GM12864 (cell line): ENCODE data around the gene ATP6V0E1.

Experiments
- DNase-seq: peaks from one replicate; pipeline ENCODE4 v3.0.0-alpha.2; 2011; ENCODE audit warnings: low read depth
- H3K4me3 ChIP-seq: 2 replicates; pipeline ENCODE4 v1.5.1; 2011; ENCODE audit warnings: mild to moderate bottlenecking, low read depth, low read length, control low read depth
- TF ChIP-seq, protein P1 (sequence below): IDR thresholded peaks from 2 replicates; pipeline ENCODE4 v1.5.1; 2011; ENCODE audit warnings: low read depth, mild to moderate bottlenecking, moderate library complexity, low read length, control low read depth, inconsistent platforms; ENCODE audit errors: missing control alignments

ATP6V0E1 gene

DNA sequence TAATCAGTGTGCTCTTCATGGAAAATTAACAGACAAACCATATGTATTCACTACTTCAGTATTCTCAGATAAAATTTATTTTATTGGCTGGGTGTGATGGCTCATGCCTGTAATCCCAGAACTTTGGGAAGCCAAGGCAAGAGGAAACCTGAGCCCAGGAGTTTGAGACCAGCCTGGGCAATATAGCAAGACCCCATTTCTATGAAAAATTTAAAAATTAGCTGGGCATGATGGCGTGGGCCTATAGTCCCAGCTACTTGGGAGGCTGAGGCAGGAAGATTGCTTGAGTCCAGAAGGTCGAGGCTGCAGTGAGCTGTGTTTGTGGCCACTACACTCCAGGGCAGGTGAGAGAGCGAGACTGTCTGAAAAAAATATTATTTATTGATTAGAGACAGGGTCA is 49.2 kb downstream of the ATP6V0E1 start:
- TF ChIP-seq, protein P1, sequence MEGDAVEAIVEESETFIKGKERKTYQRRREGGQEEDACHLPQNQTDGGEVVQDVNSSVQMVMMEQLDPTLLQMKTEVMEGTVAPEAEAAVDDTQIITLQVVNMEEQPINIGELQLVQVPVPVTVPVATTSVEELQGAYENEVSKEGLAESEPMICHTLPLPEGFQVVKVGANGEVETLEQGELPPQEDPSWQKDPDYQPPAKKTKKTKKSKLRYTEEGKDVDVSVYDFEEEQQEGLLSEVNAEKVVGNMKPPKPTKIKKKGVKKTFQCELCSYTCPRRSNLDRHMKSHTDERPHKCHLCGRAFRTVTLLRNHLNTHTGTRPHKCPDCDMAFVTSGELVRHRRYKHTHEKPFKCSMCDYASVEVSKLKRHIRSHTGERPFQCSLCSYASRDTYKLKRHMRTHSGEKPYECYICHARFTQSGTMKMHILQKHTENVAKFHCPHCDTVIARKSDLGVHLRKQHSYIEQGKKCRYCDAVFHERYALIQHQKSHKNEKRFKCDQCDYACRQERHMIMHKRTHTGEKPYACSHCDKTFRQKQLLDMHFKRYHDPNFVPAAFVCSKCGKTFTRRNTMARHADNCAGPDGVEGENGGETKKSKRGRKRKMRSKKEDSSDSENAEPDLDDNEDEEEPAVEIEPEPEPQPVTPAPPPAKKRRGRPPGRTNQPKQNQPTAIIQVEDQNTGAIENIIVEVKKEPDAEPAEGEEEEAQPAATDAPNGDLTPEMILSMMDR: no peak
- no peak overlapping the region for H3K4me3 ChIP-seq
- DNase-seq: no peak

DNA sequence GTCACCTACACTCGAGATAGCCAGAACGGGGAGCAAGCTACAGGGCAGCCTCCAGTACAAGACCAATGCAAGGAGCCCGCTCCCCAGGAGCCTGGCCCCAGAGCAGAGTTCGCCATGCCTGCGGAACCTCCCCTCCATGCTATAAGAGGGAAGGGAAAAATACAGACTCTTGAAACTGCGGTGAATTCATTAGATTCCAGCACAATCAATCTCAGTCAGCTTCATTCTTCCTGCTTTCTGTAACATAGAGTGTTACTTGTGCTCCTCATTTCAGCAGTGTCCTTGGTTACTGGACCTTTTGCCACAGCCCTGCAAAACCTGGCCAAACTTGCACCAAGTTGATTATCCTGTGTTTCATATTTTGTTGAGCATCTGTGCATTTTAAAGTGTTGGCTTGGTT is 50.4 kb downstream of the ATP6V0E1 start:
- no peak for DNase-seq

DNA sequence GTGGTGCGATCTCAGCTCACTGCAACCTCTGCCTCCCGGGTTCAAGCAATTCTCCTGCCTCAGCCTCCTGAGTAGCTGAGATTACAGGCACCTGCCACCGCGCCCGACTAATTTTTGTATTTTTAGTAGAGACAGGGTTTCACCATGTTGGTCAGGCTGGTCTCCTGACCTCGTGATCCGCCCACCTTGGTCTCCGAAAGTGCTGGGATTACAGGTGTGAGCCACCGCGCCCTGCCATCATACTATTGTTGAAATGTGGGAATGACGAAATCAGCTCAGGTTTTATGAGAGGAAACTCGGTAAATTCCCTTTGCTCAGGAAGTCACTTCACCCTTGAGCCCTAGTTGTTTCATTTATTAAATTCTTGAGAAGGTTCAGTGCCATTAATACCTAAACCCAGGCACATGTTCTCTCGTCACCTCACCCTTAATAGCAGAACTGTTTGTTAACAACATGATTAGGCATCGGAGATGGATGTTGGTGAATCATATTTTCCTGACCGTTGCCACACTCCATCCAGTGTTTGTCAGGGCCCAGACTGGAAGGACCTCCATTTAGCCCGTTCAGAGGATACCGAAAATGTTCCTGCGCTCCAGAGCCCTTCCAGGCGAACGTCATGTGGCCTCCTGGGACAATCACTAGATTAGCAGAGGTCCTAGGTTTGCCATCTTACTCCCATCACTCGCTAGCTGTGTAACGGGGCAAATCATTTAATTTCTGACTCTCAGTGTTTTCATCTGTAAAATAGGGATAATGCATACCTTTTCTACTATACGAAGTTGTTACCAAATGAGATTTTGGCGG is 52.5 kb downstream of the ATP6V0E1 start:
- TF ChIP-seq, protein P1: no peak
- DNase-seq: peak; percentile 53
- peak overlapping the region; percentile 42 for H3K4me3 ChIP-seq

More for the DNA sequence above, 50.4 kb downstream of the ATP6V0E1 start:
- H3K4me3 ChIP-seq: no peak overlapping the region
- TF ChIP-seq, protein P1: no peak

DNA sequence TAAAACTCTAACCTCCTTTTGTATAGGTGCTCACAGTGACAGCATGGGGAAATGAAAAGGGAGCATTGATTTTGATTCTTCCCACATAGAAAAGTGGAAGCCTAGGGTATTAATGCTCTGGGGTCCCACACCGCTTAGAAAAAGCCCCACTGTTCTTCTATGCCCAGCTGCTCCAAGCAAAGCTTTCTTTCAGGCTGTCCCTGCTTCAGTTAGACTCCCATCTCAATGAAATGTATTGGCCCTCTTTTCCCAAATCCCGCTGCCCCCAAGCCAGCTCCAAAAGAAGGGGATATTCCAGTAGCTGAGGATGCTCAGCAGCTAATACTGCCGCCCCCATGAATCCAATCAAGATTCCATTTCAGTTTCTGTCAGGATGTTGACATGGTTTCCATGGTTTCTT is 55.6 kb downstream of the ATP6V0E1 start:
- DNase-seq: no peak
- no peak overlapping the region for H3K4me3 ChIP-seq
- TF ChIP-seq, protein P1: no peak

DNA sequence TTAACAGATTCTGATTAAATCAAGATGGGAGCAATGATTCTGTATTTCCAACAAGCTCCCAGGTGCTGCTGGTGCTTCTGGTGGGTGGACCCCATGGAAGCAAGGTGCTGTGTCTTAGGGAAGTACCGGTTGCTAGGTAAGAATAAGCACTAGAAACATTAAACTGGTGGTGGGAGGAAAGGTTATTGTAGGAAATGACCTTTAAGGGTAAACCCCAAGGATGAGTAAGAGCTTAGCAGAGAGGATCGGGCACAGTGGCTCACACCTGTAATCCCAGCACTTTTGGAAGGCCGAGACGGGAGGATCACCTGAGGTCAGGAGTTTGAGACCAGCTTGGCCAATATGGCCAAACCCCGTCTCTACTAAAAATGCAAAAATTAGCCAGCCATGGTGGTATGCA is 56.4 kb downstream of the ATP6V0E1 start:
- no peak overlapping the region for H3K4me3 ChIP-seq
- DNase-seq: no peak
- TF ChIP-seq, protein P1: no peak

DNA sequence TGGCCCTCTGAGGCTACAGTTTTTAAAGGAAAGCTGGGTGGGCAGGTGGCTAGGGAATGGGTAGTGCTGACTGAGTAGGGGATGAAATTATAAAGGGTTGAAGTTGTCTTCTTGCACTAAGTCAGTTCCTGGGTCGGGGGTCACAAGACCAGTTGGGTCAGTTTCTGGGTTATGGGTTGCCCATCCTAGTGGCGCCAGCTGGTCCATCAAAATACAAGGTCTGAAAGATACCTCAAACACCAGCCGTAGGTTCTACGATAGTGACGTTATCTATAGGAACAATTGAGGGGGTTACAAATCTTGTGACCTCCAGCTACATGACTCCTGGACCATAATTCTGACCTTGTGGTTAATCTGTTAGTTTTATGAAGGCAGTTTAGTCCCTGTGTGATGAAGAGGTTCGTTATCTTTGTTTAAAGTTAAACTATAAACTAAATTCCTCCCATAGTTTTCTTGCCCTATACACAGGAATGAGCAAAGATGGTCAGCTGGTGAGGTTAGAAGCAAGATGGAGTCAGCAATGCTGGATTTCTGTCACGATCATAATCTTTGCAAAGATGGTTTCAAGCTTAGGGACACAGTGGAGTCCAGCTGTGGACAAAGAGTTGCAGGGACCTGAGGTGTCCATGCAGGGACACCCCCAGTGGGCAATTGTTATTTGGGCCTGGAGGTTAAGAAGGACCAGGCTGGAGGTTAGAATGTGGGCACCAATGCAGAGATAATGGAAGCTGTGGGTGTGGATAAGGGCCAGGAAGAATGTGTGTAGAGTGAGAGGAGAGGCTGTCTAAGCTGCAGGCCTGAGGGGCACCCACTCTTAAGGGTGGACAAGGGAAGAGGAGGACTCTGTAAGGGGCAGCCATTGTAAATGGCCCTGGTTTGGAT is 58.6 kb downstream of the ATP6V0E1 start:
- TF ChIP-seq, protein P1: no peak
- no peak overlapping the region for H3K4me3 ChIP-seq

More for the DNA sequence above, 58.6 kb downstream of the ATP6V0E1 start:
- no peak for DNase-seq
